ENCODE results near the gene OR10G8.

GRCh38 chr11:124043420-124043819 is 16.8 kb downstream of the OR10G8 start:
- no peak for TF ChIP-seq POLR2A (IDR thresholded peaks at IDR 0.05)
- no peak for TF ChIP-seq CTCF (IDR thresholded peaks at IDR 0.05 in 4 of 5, conservative IDR thresholded peaks at IDR 0.05 in 1 of 5)

Measured in gastrocnemius medialis (tissue), 4 donors.